CD4-positive, alpha-beta T cell treated with Interferon alpha-2 for 1 hour (primary cell): ENCODE results near the gene SHANK2.
"Not testable (repeated sequence)": the region's sequence is repeated elsewhere in the genome, so short reads cannot be mapped to it uniquely, and the experiment has no call there.

Source experiments
- DNase-seq, 2 donors: peaks; one replicate each; pipeline ENCODE4 v3.0.0-alpha.2; 2020 to 2022

SHANK2 gene

DNA sequence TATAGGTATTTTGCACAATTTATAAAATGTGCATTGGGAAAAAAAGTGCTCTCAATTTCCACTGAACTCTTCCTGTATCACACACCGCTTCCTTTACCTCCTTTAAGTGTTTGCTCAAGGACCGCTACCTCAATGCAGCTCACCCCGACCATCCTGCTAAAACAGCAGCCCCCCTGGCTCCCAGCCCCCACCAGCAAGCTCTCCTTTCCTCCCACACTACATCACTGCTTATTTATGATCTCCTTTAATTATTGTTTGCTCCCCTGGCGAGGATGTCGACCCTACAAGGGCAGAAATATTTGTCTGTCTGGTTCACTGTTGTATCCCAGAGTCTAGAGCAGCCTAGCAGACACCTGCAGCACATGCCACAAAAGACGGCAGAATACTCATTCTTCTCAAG is 10.0 kb downstream of the SHANK2 start:
- no peak for DNase-seq

DNA sequence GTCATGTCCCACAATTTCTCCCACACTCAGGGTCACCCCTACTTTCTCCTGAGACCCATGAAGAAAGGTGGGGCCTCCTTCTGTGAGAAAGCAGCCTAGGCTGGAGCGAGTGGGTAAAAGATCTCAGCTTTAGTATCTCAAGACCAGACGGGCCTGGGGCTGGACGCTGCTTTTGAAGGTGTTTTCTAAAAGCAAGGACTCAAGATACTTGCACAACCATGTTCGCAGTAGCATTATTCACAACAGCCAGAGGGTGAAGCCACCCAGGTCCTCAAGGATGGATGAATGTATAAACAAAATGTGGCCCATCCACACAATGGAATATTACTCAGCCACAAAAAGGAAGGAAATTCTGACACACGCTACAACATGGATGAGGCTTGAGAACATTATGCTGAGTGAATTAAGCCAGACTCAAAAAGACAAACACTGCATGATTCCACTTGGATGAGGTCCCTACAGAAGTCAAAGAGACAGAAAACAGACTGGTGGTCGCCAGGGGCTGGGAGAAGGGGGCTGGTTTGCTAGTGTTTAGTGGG is 10.6 kb downstream of the SHANK2 start:
- DNase-seq = no peak

DNA sequence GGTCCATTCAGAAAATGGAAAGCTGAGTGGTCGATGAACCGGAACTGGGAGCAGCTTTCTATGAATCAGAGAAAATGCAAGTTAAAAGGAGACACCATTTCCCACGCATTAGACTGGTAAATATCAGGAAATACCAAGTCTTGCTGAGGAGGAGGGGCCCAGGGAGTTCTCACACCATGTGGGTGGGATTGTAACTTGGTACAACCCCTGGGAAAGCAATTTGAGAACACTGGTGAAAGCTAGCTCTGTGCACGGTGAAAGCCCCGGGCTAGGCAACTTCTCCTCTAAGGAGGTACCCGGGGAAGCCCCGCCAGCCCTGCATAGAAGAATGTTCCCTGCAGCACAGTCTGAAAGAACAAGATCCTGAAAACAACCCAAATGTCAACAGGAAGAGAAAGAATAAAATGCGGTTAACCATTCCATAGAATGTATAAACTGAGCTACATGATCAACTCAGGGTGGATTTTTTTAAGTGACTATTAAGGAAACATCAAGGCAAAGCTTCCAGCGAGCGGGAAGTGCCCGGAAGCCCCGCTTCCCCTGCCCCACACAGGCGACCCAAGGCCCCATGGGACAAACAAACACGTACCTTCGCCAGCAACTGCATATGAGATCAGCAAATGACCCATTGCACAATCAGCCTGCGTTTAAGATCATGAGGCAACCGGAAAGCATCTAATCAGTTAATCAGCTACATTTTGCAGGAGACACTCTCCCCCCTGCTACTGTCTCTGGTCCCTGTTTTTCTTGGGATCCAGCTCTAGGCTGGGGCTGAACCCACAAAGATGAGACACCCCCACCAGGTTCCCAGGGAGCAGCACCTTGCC is 11.3 kb downstream of the SHANK2 start:
- DNase-seq = no peak

- no peak for DNase-seq
These were observed 12.2 kb downstream of the SHANK2 start for GRCh38 chr11:71240061-71240690.

DNA sequence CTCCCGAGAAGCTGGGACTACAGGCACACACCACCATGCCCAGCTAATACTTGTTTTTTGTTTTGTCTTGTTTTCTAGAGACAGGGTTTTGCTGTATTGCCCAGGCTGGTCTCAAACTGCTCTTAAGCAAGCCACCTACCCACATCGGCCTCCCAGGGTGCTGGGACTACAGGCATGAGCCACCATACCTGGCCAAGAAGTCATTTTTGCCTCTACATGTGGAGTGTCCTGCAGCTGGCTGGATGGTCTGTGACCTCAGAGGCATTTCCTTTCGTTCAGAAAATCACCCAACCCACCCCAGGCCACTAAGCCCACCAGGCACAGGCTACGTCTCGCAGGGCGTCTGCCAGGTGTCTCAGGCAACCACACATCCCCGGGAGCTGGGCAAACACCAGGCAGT is 12.8 kb downstream of the SHANK2 start:
- no peak for DNase-seq

- DNase-seq = no peak
These were observed 13.4 kb downstream of the SHANK2 start for GRCh38 chr11:71238941-71239340.

- DNase-seq = no peak
These were observed 14.0 kb downstream of the SHANK2 start for GRCh38 chr11:71238285-71238875.

DNA sequence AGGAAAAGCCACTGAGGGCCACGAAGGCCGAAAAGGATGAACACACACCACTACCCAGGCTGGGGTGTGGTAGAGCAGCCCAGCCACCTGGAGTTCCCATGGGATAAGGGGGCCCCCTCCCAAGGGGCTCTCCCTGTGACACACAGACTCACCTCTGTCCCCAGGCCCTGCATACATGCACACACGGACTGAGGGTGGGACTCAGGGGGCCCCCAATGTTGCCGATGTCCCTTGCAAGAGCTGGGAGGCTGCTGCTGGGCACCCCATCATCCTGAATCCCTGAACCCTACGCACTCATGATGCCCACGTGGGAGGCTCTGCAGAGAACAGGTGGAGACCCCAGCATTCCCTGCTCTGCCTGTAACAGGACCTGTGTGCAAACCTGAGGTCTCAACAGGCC is 14.5 kb downstream of the SHANK2 start:
- no peak for DNase-seq

DNA sequence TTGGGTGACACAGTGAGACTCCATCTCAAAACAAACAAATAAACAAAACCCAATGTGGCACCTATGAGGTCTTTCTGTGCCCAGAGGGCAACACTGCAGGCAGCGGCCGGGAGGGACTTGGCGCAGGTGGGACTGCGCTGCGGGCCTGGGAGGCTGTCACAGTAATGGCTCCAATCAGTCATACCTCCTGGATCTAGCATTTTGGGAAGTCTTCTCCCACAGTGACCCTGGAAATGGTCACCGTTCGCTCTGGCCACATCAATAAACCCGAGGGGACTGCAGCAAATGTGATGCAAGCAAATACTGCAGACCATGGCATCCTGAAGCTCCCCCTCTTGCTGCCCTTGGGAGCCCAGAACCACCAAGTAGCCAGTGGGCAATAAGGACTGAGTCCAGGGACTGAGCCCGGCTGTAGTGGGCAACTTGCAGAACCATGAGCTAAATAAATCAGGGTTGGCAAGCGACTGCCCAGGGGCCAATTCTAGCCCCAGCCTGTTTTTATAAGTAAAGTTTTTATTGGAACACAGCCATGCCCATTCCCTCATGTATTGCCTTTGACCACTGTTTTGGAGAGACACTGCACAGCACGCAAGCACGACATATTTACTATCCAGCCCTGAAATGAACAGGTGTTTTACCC is 15.4 kb downstream of the SHANK2 start:
- no peak for DNase-seq

- no peak for DNase-seq
These were observed 16.7 kb downstream of the SHANK2 start for GRCh38 chr11:71235719-71236118.

- DNase-seq = not testable (repeated sequence)
These were observed 18.2 kb downstream of the SHANK2 start for GRCh38 chr11:71233896-71234852.

DNA sequence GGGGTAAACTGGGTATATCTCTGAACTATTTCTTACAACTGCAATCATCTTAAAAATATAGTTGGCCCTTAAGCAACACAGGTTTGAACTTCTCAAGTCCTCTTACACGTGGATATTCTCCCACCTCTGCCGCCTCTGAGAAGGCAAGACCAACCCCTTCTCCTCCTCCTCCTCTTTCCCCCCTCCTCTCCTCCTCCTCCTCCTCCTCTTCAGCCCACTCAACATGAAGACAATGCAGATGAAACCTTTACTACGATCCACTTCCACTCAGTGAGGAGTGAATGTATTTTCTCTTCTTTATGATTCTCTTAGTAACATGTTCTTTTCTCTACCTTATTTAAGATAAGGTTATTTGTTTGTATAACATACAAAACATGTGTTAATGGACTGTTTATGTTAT is 20.0 kb downstream of the SHANK2 start:
- DNase-seq = no peak

DNA sequence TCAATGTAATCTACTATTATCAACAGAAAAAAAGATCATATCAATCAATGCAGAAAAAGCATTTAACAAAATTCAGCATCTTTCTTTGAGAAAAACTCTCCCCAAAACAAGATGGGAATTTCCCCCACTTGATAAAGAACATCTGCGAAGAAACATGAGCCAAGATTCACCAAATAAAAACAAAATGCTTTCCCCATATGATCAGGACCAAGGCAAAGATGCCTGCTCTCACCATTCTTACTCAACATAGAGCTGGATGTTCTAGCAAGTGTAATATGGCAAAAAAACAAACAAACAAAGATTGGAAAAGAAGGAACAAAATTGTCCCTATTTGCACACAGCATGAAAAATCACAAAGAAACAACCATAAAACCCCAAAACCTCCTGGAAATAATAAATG is 23.4 kb downstream of the SHANK2 start:
- DNase-seq = no peak

- no peak for DNase-seq
These were observed 25.2 kb downstream of the SHANK2 start for GRCh38 chr11:71227058-71227659.

DNA sequence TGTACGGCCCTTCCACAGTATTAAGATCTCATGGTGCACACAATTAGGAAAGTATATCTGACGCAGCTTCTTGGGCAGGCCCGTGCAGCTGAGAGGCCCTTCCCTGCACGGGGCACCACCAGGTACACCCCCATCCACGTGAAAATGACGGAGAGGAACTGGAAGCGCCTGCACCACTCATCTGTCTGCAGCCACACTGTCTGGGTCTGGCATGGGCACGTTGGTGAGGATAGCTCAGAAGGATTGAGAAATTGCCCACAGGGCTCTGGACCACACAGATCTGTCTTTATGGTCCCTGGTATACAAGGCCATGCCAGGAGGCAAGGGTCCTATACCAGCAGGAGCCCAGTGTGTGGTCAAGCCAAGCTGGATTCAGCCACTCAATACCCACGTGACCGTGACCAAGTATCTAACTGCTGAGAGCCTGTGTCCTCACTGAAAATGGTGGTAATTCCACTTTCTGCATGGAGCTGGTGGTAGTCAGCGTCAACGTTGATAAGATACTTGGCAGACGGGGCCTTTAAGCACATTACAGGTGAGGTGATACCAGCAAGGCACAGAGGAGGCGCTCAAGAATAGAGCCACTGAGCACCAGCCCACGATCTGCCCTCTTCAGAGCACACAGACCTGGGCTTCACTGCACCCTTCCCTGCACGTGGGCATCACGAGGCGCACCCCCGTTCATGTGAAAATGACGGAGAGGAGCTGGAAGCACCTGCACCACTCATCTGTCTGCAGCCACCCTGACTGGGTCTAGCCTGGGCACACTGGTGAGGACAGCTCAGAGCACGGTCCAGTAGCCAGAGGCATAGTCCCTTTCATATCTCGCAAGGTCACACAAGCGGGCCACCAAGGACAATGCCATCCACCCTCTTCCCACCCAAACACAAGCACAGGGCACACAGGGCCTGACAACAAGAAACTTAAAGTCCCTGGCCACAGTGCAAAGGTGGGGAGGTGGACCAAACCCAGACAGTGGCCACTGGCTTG is 28.4 kb downstream of the SHANK2 start:
- no peak for DNase-seq

DNA sequence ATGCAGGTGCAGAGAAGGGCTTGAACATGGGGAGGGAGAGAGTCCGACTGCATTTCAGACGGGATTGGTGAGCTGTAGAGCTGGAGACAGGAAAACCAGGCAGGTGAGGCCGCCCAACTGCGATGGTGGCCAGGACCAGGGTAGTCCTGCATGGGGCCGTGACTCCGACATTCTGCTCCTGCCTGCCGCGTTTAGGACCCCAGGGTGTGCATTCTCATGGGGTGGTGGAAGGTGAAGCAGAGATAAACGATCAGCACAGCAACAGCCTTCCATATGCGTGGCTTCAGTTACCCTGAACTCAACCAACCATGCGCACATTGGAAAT is 29.3 kb downstream of the SHANK2 start:
- DNase-seq = no peak

GRCh38 chr11:71222318-71223080 is 29.9 kb downstream of the SHANK2 start:
- DNase-seq = no peak

DNA sequence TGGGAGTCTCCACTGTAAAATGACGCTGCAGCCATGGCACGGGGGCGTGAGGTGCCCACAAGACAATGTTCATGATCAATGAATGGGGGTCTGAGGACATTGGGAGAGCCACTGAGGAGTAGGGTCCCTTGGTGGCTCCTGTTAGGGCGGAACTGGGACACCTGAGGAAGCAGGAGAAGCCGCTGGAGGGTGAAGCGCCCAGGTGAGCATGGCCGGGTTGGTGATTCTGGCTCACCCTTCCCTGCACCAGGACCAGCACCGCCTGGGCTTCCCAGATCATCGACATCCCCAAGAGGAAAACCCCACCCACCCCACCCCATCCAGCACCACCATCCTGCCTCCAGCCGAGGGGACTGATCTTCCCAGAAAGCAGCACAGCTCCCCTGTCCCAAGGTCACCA is 30.6 kb downstream of the SHANK2 start:
- no peak for DNase-seq

GRCh38 chr11:71221201-71221600 is 31.2 kb downstream of the SHANK2 start:
- no peak for DNase-seq
